GM03348 (cell line): ENCODE measurements around the gene RPS26.
"Not testable (repeated sequence)": the region's sequence is repeated elsewhere in the genome, so short reads cannot be mapped to it uniquely, and the experiment has no call there.

Experiments used
- DNase-seq: peaks from one replicate; pipeline ENCODE4 v3.0.0; 2012; ENCODE audit warnings: low spot score

Gene RPS26

GRCh38 chr12:56041552-56042429 lies at the start of gene RPS26:
RPS26 (plus strand) TSS chr12:56041918; CDS start chr12:56042167, 249 bp downstream.
- peak; percentile 91 for DNase-seq

- no peak for DNase-seq
These were observed 48.4 kb upstream of the RPS26 start for GRCh38 chr12:55993230-55993853.

- no peak for DNase-seq
These were observed 46.4 kb upstream of the RPS26 start for GRCh38 chr12:55995366-55995765.

- DNase-seq, result peak; percentile 67
These were observed 45.5 kb upstream of the RPS26 start for GRCh38 chr12:55996201-55996714.

GRCh38 chr12:55996715-55997534 lies 44.8 kb upstream of the RPS26 start, which contains the start of gene SUOX:
SUOX (plus strand) TSS chr12:55997276; CDS start chr12:56002222, 4,946 bp downstream.
- peak; percentile 99 for DNase-seq

- no peak for DNase-seq
These were observed 44.2 kb upstream of the RPS26 start for GRCh38 chr12:55997535-55997859.

- DNase-seq, result not testable (repeated sequence)
These were observed 42.2 kb upstream of the RPS26 start for GRCh38 chr12:55999522-55999921.

GRCh38 chr12:55999999-56000540 lies 41.6 kb upstream of the RPS26 start:
- DNase-seq, result not testable (repeated sequence)

- DNase-seq, result no peak
These were observed 40.1 kb upstream of the RPS26 start for GRCh38 chr12:56001487-56002100.

- DNase-seq, result not testable (repeated sequence)
These were observed 38.3 kb upstream of the RPS26 start for GRCh38 chr12:56003376-56003775.

GRCh38 chr12:56004211-56004610 lies 37.5 kb upstream of the RPS26 start:
- DNase-seq, result no peak

GRCh38 chr12:56007564-56008559 lies 33.9 kb upstream of the RPS26 start:
- DNase-seq, result peak; percentile 87

GRCh38 chr12:56010111-56010570 lies 31.6 kb upstream of the RPS26 start:
- no peak for DNase-seq

GRCh38 chr12:56011509-56012090 lies 30.1 kb upstream of the RPS26 start:
- no peak for DNase-seq

- no peak for DNase-seq
These were observed 28.2 kb upstream of the RPS26 start for GRCh38 chr12:56013482-56013881.

GRCh38 chr12:56014205-56014604 lies 27.5 kb upstream of the RPS26 start:
- DNase-seq, result no peak

GRCh38 chr12:56017181-56017580 lies 24.5 kb upstream of the RPS26 start:
- DNase-seq, result no peak

GRCh38 chr12:56018356-56018755 lies 23.4 kb upstream of the RPS26 start:
- DNase-seq, result no peak

GRCh38 chr12:56020423-56021184 lies 21.1 kb upstream of the RPS26 start, which contains the start of gene IKZF4:
IKZF4 (plus strand) TSS chr12:56021043; CDS start chr12:56021494, 451 bp downstream.
- no peak for DNase-seq
